Central memory CD4-positive, alpha-beta T cell (primary cell): ENCODE results near the gene SPOPL.
"Not testable (repeated sequence)": the region's sequence is repeated elsewhere in the genome, so short reads cannot be mapped to it uniquely, and the experiment has no call there.

Experiments
- DNase-seq: peaks from one replicate; pipeline ENCODE4 v3.0.0; 2022

The SPOPL gene

GRCh38 chr2:138524353-138524752 is 22.8 kb downstream of the SPOPL start:
- not testable (repeated sequence) for DNase-seq

GRCh38 chr2:138531913-138532312 is 30.3 kb downstream of the SPOPL start:
- no peak for DNase-seq

DNA sequence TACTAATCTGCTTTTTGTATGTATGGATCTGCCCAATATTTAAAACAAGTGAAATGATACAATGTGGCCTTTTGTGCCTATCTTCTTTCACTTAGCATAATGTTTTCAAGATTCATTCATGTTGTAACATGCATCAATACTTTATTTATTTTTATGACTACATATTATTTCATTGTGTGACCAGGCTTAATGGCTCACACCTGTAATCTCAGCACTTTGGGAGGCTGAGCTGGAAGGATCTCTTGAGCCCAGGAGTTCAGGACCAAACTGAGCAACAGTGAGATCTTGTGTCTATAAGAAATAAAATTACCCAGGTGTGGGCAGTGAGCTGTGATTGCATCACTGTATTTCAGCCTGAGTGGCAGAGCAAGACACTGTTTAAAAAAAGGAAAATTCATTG is 33.2 kb downstream of the SPOPL start:
- no peak for DNase-seq

GRCh38 chr2:138536302-138536701 is 34.7 kb downstream of the SPOPL start:
- DNase-seq, result no peak

DNA sequence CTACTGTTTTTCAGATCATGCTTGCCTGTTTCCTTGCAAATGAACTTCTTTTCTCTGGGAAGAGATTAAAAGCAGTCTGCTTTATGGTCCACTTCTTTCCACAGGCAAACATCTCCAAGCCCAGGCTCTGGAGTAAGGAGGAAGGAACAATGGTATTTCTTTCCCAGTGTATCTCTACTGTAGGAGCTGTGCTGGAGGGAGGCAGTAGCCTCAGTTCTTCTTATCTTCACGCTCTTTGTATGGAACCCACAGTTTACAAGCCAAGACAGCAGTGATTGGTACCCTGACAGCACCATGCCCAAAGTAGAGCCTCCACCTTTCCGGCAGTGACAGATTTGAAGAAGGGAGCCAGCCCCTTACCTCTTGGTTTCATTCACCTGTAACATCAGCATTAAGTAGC is 35.2 kb downstream of the SPOPL start:
- DNase-seq, result no peak

DNA sequence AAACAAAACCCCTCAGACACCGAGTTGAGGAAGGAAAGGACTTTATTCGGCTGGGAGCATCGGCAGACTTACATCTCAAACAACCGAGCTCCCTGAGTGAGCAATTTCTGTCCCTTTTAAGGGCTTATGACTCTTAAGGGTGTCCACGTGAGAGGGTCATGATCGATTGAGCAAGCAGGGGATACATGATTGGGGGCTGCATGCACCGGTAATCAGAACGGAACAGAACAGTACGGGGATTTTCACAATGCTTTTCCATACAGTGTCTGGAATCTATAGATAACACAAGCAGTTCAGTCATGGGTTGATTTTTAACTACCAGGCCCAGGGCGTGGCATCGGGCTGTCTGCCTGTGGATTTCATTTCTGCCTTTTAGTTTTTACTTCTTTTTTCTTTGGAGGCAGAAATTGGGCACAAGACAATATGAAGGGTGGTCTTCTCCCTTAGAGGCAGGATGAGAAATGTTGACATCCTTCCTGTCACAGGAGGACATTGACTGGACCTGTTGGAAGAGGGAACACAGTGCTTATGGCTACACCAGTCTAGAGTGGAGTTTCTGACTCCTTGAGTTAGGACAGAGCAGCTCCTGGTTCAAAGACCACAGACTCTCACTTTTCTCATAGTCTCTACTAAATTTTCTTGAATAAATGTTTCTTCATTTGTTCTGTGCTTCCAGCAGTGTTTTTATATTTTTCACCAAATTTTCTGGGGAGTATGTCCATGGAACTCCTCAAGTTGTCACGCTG is 35.8 kb downstream of the SPOPL start:
- DNase-seq, result no peak

GRCh38 chr2:138544206-138544605 is 42.6 kb downstream of the SPOPL start:
- DNase-seq, result not testable (repeated sequence)

DNA sequence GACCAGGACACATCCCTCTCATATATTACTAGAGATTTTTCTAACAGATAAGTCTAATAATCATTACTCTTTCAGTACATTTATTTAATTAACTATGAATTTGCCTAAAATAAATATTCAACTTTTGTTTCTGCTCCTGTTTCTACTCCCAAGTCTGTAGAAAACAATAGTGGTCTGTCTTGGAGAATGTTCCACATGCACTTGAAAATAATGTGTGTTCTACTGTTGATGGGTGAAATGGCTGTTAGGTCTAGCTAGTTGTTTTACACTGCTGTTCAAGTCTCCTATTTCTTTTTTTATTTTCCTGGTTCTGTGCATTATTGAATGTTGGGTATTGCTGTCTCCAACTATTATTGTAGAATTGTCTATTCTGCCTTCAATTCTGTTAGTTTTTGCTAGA is 47.2 kb downstream of the SPOPL start:
- DNase-seq, result no peak

DNA sequence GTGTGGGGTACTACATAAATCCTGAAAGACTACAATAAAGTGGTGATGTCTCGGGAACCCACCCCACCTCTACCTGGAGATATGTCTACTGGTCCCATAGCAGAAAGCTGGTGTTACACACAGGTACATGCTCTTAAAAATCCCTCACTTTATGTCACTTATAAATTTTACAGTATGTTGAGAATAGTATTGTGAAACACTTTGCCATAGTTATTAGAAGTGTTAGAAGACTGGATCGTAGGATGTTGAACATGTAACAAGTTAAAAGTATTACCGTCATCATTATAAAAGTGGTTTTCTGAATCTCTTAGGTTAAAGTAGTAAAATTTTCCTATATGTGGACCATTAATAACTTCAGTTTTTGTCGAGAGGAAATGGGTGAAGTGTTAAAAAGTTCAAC is 48.6 kb downstream of the SPOPL start:
- no peak for DNase-seq

GRCh38 chr2:138550670-138551287 is 49.2 kb downstream of the SPOPL start:
- no peak for DNase-seq

DNA sequence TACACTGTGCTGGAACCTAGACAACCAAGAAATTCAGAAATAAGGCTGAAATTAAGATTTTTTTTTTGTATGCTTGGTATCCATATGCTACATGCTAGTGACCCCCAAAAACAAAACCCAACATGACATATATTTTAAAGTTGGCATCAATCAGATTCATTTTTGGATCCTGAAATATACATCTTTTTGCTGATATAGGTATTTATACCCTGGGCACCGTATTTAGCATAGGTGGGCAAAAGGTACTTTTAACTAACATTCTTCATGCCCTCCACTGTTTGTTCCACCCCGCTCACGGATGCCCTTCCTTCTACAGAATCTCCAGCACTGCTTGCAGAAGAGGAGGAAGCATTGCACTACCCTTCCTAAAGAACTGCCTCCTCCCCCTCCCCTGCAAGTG is 52.6 kb downstream of the SPOPL start:
- no peak for DNase-seq

GRCh38 chr2:138559641-138560040 is 58.1 kb downstream of the SPOPL start:
- DNase-seq, result no peak

DNA sequence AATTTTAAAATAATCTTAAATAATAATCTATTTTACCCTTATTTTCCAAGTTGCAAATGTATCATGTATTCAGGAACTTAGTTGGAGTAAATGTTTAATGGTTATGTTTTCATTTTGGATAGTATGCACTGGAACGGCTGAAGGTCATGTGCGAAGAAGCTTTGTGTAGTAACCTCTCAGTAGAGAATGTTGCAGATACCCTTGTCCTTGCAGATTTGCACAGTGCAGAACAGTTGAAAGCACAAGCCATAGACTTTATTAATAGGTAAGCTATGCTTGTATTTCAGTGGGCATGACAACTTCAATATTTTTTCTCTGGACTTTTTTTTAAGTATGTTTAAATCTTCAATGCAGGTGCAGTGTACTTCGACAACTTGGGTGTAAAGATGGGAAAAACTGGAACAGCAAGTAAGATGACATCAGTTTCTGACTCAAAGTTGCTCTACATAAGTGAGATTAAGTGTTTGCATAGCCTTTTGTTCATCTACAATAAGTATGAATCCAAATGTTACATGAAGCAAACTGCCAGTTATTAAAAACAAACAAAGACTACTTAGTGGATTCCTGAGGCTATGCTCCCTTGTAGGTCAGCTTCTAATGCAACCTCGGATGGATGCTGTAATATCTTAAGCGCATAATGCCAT is 63.1 kb downstream of the SPOPL start:
- DNase-seq, result no peak

DNA sequence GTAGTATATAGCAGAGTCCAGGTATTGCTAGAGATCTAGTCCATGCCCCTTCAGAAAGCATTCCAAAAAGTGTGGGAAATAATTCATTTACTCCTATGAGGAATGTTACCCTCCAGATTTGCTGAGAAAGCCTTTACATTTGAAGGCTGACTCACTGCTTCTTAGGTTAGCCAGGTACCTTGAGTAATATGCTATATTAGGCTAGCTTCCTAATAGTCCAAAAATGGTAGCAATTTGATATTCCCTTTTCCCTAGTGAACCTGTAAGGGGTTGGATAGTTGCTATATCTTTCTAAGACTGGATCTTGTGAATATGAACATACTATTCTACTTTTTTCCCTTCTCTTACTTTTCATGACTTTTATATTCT is 63.6 kb downstream of the SPOPL start:
- no peak for DNase-seq

GRCh38 chr2:138572318-138572717 is 70.7 kb downstream of the SPOPL start:
- no peak for DNase-seq

GRCh38 chr2:138577066-138577465 is 75.5 kb downstream of the SPOPL start:
- no peak for DNase-seq

- no peak for DNase-seq
Observed at GRCh38 chr2:138579556-138579955, 78.0 kb downstream of the SPOPL start.

- DNase-seq, result no peak
Observed at GRCh38 chr2:138581909-138582308, 80.3 kb downstream of the SPOPL start.

- no peak for DNase-seq
Observed at GRCh38 chr2:138589663-138590062, 88.1 kb downstream of the SPOPL start.

DNA sequence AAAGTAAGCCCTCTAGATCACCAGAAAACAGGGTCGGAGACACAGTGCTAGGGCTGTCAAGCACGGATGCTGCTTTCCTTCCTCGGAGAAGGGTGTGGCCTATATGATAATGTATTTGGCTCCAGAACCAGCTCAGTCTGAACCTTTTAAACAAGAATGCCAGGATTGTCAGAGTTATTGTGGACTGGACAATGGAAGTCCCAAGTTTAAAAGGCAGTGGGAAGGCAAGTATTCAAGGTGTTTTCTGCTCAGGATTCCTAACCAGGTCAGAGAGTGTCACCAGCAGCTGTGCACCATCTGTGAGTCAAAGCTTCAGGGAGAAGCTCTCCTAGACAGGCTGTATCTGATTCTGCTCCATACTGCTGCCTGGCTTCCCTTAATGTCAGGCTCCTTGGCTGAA is 94.8 kb downstream of the SPOPL start:
- DNase-seq, result no peak

DNA sequence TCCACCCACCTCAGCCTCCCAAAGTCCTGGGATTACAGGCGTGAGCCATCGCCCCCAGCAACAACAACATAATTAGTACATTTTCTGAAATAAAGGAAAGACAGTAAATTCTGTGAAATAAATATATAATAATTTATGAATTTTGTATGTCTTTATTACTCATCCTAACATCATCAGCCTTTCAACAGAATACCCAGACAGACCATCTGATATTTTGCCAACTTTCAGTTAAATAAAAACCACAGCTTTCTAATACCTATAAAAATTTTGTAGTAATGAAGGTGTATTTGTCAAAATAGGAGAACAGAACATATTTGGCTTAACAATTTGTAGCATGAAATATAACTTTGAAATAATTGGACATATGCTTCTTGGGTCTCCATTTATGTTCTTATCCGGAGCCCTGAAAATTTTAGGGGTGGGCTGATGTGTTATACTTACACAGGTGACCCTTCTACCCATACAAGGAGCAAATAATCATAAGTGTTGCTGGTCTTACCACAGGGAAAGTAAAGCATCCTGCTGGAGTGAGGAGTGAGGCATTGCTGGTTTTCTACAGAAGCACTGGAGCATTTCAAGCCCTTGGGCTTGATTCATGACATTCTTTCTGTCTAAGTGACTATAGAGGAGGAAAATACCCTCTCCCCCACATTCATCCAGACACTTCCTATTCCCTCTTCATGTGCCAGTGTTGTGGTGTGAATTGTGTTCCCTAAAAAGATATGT is 99.3 kb downstream of the SPOPL start:
- DNase-seq, result no peak

DNA sequence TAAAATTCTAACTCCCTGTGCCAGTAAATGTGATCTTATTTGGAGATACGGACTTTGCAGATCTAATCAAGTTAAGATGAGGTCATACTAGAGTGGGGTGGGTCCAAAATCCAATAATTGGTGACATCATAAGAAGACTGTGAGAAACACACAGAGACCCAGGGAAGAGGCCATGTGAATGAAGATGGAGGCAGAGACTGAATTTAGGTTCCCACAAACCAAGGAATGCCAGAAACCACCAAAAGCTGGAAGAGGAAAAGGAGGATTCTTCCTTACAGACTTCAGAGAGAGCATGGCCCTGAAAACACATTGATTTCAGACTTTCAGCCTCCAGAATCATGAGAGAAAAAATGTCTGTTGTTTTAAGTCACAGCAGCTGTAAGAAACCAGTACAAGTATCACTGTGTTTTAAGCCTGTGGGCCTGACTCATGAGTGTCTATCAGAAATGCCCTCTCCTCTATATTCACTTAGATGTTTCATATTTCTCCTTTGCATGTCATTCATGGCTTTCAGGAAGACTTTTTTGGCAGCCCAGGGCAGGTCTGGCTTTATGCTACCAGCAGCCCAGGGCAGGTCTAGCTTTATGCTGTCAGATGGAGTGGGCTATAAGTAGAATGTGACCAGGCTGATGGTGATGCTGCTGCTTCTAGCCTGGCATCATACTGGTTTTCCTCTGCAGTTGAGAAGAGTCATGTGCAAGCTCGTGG is 100.0 kb downstream of the SPOPL start:
- DNase-seq, result no peak

- DNase-seq, result no peak
Observed at GRCh38 chr2:138602166-138602460, 100.5 kb downstream of the SPOPL start.
